Trophoblast cell (in vitro differentiated cells and primary cell): ENCODE results near the gene MSI1.

Experiments used
- DNase-seq, 2 donors: peaks; one replicate each; pipeline ENCODE4 v3.0.0-alpha.2; 2016
- H2AFZ ChIP-seq: 2 replicates; pipeline ENCODE4 v1.6.1; 2013; ENCODE audit warnings: low read length, moderate library complexity, mild to moderate bottlenecking; ENCODE audit not compliant: insufficient read depth, poor library complexity
- H2AK5ac ChIP-seq: 2 replicates; pipeline ENCODE4 v1.6.1; 2013; ENCODE audit warnings: mild to moderate bottlenecking, low read length
- H2BK120ac ChIP-seq: 2 replicates; pipeline ENCODE4 v1.6.1; 2013; ENCODE audit warnings: low read length, mild to moderate bottlenecking, moderate library complexity; ENCODE audit not compliant: insufficient read depth, poor library complexity
- H2BK12ac ChIP-seq: 2 replicates; pipeline ENCODE4 v1.6.1; 2013; ENCODE audit warnings: mild to moderate bottlenecking, low read length, moderate library complexity
- H2BK5ac ChIP-seq: 2 replicates; pipeline ENCODE4 v1.6.1; 2013; ENCODE audit warnings: low read length, low read depth, moderate library complexity, mild to moderate bottlenecking; ENCODE audit not compliant: poor library complexity
- H3K14ac ChIP-seq: 2 replicates; pipeline ENCODE4 v1.6.1; 2013; ENCODE audit warnings: mild to moderate bottlenecking, low read length
- H3K18ac ChIP-seq: 2 replicates; pipeline ENCODE4 v1.6.1; 2013; ENCODE audit warnings: mild to moderate bottlenecking, low read length
- H3K23ac ChIP-seq: 2 replicates; pipeline ENCODE4 v1.6.1; 2013; ENCODE audit warnings: low read length
- H3K27ac ChIP-seq: 2 replicates; pipeline ENCODE4 v1.5.1; 2013; ENCODE audit warnings: low read depth, mild to moderate bottlenecking, inconsistent platforms, low read length, moderate library complexity
- H3K27me3 ChIP-seq: 2 replicates; pipeline ENCODE4 v1.6.1; 2013; ENCODE audit warnings: inconsistent platforms, mild to moderate bottlenecking, low read length, moderate library complexity; ENCODE audit not compliant: insufficient read depth
- H3K36me3 ChIP-seq, 2 experiments: 1 replicate in 1 of 2; 2 replicates in 1 of 2; pipeline ENCODE4 v1.6.1; 2013; ENCODE audit warnings: low read length in 2 of 2, mild to moderate bottlenecking in 2 of 2, moderate library complexity in 1 of 2; ENCODE audit not compliant: insufficient read depth in 2 of 2, control insufficient read depth in 1 of 2
- H3K4ac ChIP-seq: 2 replicates; pipeline ENCODE4 v1.6.1; 2013; ENCODE audit warnings: low read depth, mild to moderate bottlenecking, low read length, moderate library complexity
- H3K4me1 ChIP-seq, 2 experiments: 1 replicate in 1 of 2; 2 replicates in 1 of 2; pipeline ENCODE4 v1.6.1; 2013; ENCODE audit warnings: low read length in 2 of 2, mild to moderate bottlenecking in 2 of 2, moderate library complexity in 1 of 2; ENCODE audit not compliant: insufficient read depth in 2 of 2, control insufficient read depth in 1 of 2
- H3K4me2 ChIP-seq: 2 replicates; pipeline ENCODE4 v1.6.1; 2013; ENCODE audit warnings: inconsistent platforms, mild to moderate bottlenecking, low read length, moderate library complexity
- H3K4me3 ChIP-seq: 2 replicates; pipeline ENCODE4 v1.5.1; 2013; ENCODE audit warnings: mild to moderate bottlenecking, low read depth, low read length, inconsistent platforms
- H3K79me1 ChIP-seq: one replicate; pipeline ENCODE4 v1.6.1; 2013; ENCODE audit warnings: low read length
- H3K79me2 ChIP-seq: 2 replicates; pipeline ENCODE4 v1.6.1; 2013; ENCODE audit warnings: low read length, mild to moderate bottlenecking; ENCODE audit not compliant: control insufficient read depth, insufficient read depth, poor library complexity
- H3K9ac ChIP-seq: 2 replicates; pipeline ENCODE4 v1.6.1; 2013; ENCODE audit warnings: mild to moderate bottlenecking, low read length
- H3K9me3 ChIP-seq: 2 replicates; pipeline ENCODE4 v1.6.1; 2013; ENCODE audit warnings: low read depth, mild to moderate bottlenecking, control low read depth, inconsistent platforms, low read length; ENCODE audit not compliant: insufficient read depth
- H4K12ac ChIP-seq: 2 replicates; pipeline ENCODE4 v1.6.1; 2013; ENCODE audit warnings: low read depth, mild to moderate bottlenecking, low read length, moderate library complexity
- H4K8ac ChIP-seq: 2 replicates; pipeline ENCODE4 v1.6.1; 2013; ENCODE audit warnings: low read depth, mild to moderate bottlenecking, low read length, moderate library complexity
- H4K91ac ChIP-seq: one replicate; pipeline ENCODE4 v1.6.1; 2013; ENCODE audit warnings: low read depth, mild to moderate bottlenecking, low read length, moderate library complexity
- WGBS: extraction: QIAGEN DNeasy Blood & Tissue Kit; methylation state at CpG from one replicate; pipeline ENCODE4 v1.1.7; 2013; ENCODE audit warnings: missing lambda C conversion rate; ENCODE audit not compliant: insufficient read length, insufficient coverage; ENCODE audit errors: extremely low coverage; 5-methylcytosine and 5-hydroxymethylcytosine counted together

MSI1 gene

DNA sequence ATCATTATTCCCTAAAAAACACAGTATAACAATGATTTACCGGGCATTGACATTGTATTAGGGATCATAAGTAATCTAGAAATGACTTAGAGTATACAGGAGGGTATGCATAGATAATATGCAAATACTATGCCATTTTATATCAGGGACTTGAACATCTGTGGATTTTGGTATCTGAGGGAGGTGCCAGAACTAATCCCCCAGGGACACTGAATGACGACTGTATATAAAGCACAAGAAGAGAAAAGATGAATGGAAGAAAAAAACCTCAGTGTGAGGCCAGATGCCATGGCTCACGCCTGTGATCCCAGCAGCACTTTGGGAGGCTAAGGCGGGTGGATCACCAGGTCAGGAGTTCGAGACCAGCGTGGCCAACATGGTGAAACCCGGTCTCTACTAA is 43.5 kb upstream of the MSI1 start:
- H3K79me1 ChIP-seq = no peaks in the 10 kb centered on the region
- no peak overlapping the region for H2BK5ac ChIP-seq
- no peak overlapping the region for H3K4ac ChIP-seq
- H3K79me2 ChIP-seq = no peaks in the 10 kb centered on the region
- no peak overlapping the region for H3K27ac ChIP-seq
- WGBS = no CpG with 5 or more reads among the region's 7 CpGs
- H2AK5ac ChIP-seq = no peak overlapping the region
- H4K12ac ChIP-seq = no peak overlapping the region
- DNase-seq = no peak
- no peak overlapping the region for H3K14ac ChIP-seq
- no peak overlapping the region for H4K91ac ChIP-seq
- H3K9ac ChIP-seq = no peak overlapping the region
- H2AFZ ChIP-seq = no peak overlapping the region
- H3K23ac ChIP-seq = no peak overlapping the region
- no peak overlapping the region for H3K4me2 ChIP-seq
- peaks cover 3 to 5% of the 10 kb centered on the region in 2 experiments for H3K4me1 ChIP-seq
- H3K36me3 ChIP-seq = no peaks in the 10 kb centered on the region
- H3K18ac ChIP-seq = no peak overlapping the region
- no peak overlapping the region for H4K8ac ChIP-seq
- H3K27me3 ChIP-seq = no peaks in the 10 kb centered on the region
- H3K4me3 ChIP-seq = no peak overlapping the region
- no peak overlapping the region for H2BK12ac ChIP-seq
- H3K9me3 ChIP-seq = no peaks in the 10 kb centered on the region
- H2BK120ac ChIP-seq = no peak overlapping the region

DNA sequence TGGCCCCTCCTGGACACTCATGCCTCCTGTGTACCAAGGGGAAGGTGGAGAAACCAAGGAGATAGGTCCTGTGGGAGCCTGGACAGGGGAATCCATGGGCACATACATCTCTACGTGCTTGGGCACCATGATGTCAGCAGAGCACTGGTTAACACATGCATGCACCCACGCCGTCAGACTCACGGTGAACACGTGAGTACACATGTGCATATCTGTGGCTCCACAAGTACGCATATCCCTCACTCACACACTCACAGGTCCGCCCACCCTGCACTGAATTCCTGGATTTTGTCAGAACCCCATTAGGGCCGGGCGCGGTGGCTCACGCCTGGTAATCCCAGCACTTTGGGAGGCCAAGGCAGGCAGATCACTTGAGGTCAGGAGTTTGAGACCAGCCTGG is 39.8 kb upstream of the MSI1 start:
- Histone ChIP-seq H3K23ac (no peak overlapping the region), H2BK5ac (no peak overlapping the region), H3K27ac (no peak overlapping the region), H3K4me2 (no peak overlapping the region), H3K27me3 (no peaks in the 10 kb centered on the region), H3K4ac (no peak overlapping the region), H4K12ac (no peak overlapping the region), H3K9ac (no peak overlapping the region), H3K79me1 (no peaks in the 10 kb centered on the region), H2AK5ac (no peak overlapping the region), H3K4me3 (no peak overlapping the region), H4K8ac (no peak overlapping the region), H3K18ac (no peak overlapping the region), H4K91ac (no peak overlapping the region), H3K4me1 (peaks cover 1% of the 10 kb centered on the region in 2 experiments), H3K9me3 (no peaks in the 10 kb centered on the region), H3K36me3 (no peaks in the 10 kb centered on the region), H2BK12ac (no peak overlapping the region), H2BK120ac (no peak overlapping the region), H2AFZ (no peak overlapping the region), H3K14ac (no peak overlapping the region), H3K79me2 (no peaks in the 10 kb centered on the region)
- no peak for DNase-seq
- WGBS = no CpG with 5 or more reads among the region's 11 CpGs

DNA sequence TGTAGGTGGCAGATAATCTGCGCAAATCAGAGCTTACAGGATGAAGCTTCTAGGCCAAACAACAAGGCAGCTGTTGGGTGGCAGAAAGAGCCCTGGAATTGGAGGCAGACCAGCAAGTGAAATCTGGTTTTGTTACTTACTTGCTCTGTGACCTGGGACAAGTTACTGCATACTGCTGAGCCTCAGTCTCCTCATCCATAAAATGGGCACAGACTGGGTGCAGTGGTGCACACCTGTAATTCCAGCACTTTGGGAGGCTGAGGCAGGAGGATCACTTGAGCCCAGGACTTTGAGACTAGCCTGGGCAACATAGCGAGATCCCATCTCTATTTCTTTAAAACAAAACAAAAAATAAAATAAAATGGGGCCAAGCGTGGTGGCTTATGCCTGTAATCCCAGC is 37.6 kb upstream of the MSI1 start:
- H3K9ac ChIP-seq = no peak overlapping the region
- no peak overlapping the region for H3K23ac ChIP-seq
- no peak overlapping the region for H4K91ac ChIP-seq
- H2BK12ac ChIP-seq = no peak overlapping the region
- H2BK120ac ChIP-seq = no peak overlapping the region
- H3K18ac ChIP-seq = no peak overlapping the region
- no peak overlapping the region for H2AK5ac ChIP-seq
- no peak overlapping the region for H3K27ac ChIP-seq
- no peak overlapping the region for H4K8ac ChIP-seq
- H3K79me2 ChIP-seq = no peaks in the 10 kb centered on the region
- no peak overlapping the region for H3K14ac ChIP-seq
- H3K36me3 ChIP-seq = no peaks in the 10 kb centered on the region
- no peaks in the 10 kb centered on the region for H3K79me1 ChIP-seq
- H3K4me2 ChIP-seq = no peak overlapping the region
- H3K9me3 ChIP-seq = peaks cover 1% of the 10 kb centered on the region
- no CpG with 5 or more reads among the region's 3 CpGs for WGBS
- H4K12ac ChIP-seq = no peak overlapping the region
- no peak overlapping the region for H3K4ac ChIP-seq
- DNase-seq = no peak
- no peak overlapping the region for H2AFZ ChIP-seq
- no peak overlapping the region for H2BK5ac ChIP-seq
- H3K4me3 ChIP-seq = no peak overlapping the region
- H3K27me3 ChIP-seq = no peaks in the 10 kb centered on the region
- no peaks in the 10 kb centered on the region for H3K4me1 ChIP-seq

DNA sequence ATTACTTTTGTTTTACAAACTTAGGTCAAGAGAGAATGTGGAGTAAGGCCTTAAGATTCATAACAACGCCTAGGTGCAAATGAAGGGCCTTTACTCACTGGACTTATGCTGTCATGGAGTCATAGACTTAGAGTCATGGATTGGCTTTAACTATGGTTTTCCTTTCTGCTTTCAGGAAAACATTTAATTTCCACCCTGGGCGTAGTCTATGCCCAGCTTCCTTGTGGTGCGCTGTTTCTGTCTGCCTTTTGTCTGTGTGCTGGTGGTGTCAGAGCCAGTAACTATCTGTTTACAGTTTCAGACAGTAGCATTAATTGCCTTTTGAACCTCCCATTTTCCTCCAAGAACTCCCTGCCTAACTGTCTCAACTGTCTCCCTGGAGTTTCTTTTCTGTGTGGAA is 37.1 kb upstream of the MSI1 start:
- no peak overlapping the region for H3K4me2 ChIP-seq
- H3K36me3 ChIP-seq = no peaks in the 10 kb centered on the region
- no peak overlapping the region for H3K9ac ChIP-seq
- H2BK120ac ChIP-seq = no peak overlapping the region
- H3K27me3 ChIP-seq = no peaks in the 10 kb centered on the region
- no peaks in the 10 kb centered on the region for H3K79me2 ChIP-seq
- no peak overlapping the region for H3K27ac ChIP-seq
- no peaks in the 10 kb centered on the region for H3K79me1 ChIP-seq
- no peak overlapping the region for H3K18ac ChIP-seq
- peaks cover 1% of the 10 kb centered on the region for H3K9me3 ChIP-seq
- DNase-seq = no peak
- no CpG with 5 or more reads among the region's 3 CpGs for WGBS
- H3K4me3 ChIP-seq = no peak overlapping the region
- no peak overlapping the region for H3K23ac ChIP-seq
- H3K4me1 ChIP-seq = no peaks in the 10 kb centered on the region
- no peak overlapping the region for H4K91ac ChIP-seq
- H2AFZ ChIP-seq = no peak overlapping the region
- H2BK5ac ChIP-seq = no peak overlapping the region
- no peak overlapping the region for H4K12ac ChIP-seq
- H4K8ac ChIP-seq = no peak overlapping the region
- H2BK12ac ChIP-seq = no peak overlapping the region
- no peak overlapping the region for H3K14ac ChIP-seq
- no peak overlapping the region for H2AK5ac ChIP-seq
- H3K4ac ChIP-seq = no peak overlapping the region
